Measurements from ENCODE around the gene VCX. TPM values are rescaled to one million over a fixed set of nuclear protein-coding genes. Genes with fewer than 3 reads are reported as not detected.

The VCX gene
- total RNA-seq, 1 experiment from 2014 or later, result not detected

DNA sequence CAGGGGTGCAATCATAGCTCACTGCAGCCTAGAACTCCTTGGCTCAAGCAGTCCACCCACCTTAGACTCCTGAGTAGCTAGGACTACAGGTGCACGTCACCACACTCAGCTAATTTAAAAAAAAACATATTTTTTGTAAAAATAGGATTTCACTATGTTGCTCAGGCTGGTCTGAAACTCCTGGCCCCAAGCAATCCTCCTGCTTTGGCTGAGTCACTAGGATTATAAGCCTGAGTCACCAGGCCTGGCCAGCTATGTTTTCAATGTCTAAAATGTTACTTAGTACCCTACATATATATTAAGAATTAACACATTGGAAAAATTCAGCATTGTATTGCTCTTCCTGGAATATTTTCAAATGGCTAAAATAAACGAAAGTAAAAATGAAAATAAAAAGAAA is 46.7 kb downstream of the VCX start:
- Histone ChIP-seq H4K20me1 (ENCODE audit: control insufficient read depth, insufficient read depth, insufficient read length) (no peaks in the 10 kb centered on the region), H3K79me2 (ENCODE audit: insufficient read depth, low read length) (no peaks in the 10 kb centered on the region), H3K14ac (ENCODE audit: insufficient read depth, low read length) (no peak overlapping the region), H3K9ac (ENCODE audit: extremely low read depth, insufficient read length, low read length) (no peak overlapping the region), H3K9me3 (ENCODE audit: control insufficient read depth, low read depth, low read length) (no peaks in the 10 kb centered on the region), H3K4me1 (ENCODE audit: insufficient read depth, low read length) (no peaks in the 10 kb centered on the region), H2BK20ac (ENCODE audit: low read depth, low read length, poor library complexity, severe bottlenecking) (no peak overlapping the region), H3K79me1 (ENCODE audit: insufficient read depth, low read depth, low read length, poor library complexity, severe bottlenecking) (no peaks in the 10 kb centered on the region), H2BK12ac (ENCODE audit: insufficient read length, low read depth, low read length) (no peak overlapping the region), H4K5ac (ENCODE audit: insufficient read length, low read depth, low read length) (no peak overlapping the region), H3K23me2 (ENCODE audit: insufficient read length, low read depth, low read length, poor library complexity, severe bottlenecking) (no peaks in the 10 kb centered on the region), H2AK5ac (ENCODE audit: insufficient read length, low read length) (no peak overlapping the region), H2AFZ (ENCODE audit: low read length) (no peak overlapping the region), H3K27ac (ENCODE audit: insufficient read length, low read depth, low read length) (no peak overlapping the region), H2BK120ac (ENCODE audit: low read depth, low read length, poor library complexity, severe bottlenecking) (no peak overlapping the region), H2BK5ac (ENCODE audit: insufficient read length, low read length) (no peak overlapping the region), H3K23ac (ENCODE audit: insufficient read length, low read depth, low read length) (no peak overlapping the region), H4K91ac (ENCODE audit: insufficient read length, low read depth, low read length) (no peak overlapping the region), H4K8ac (replicated peaks; ENCODE audit: insufficient read length, low read depth, low read length) (no peak overlapping the region), H3K4ac (ENCODE audit: low read depth, low read length) (no peak overlapping the region), H3K27me3 (ENCODE audit: insufficient read depth, low read length) (no peaks in the 10 kb centered on the region), H3K18ac (ENCODE audit: insufficient read length, low read depth, low read length) (no peak overlapping the region), H3T11ph (ENCODE audit: low read length) (no peak overlapping the region), H3K56ac (ENCODE audit: insufficient read length, low read depth, low read length) (no peak overlapping the region), H3K4me2 (ENCODE audit: insufficient read depth, insufficient read length, low read length) (no peak overlapping the region), H2BK15ac (ENCODE audit: low read depth, low read length) (no peak overlapping the region)
- no peak overlapping the region for H3K4me3 Mint-ChIP-seq
- WGBS (ENCODE audit: extremely low coverage, insufficient read length, low lambda C conversion rate), result no CpG with 5 or more reads among the region's 2 CpGs
- H3K4me1 Mint-ChIP-seq, result no peaks in the 10 kb centered on the region; a peak in 1 of 4 replicates
- H3K9me3 Mint-ChIP-seq, result no peaks in the 10 kb centered on the region; a peak in 2 of 5 replicates
- TF ChIP-seq, protein P1, sequence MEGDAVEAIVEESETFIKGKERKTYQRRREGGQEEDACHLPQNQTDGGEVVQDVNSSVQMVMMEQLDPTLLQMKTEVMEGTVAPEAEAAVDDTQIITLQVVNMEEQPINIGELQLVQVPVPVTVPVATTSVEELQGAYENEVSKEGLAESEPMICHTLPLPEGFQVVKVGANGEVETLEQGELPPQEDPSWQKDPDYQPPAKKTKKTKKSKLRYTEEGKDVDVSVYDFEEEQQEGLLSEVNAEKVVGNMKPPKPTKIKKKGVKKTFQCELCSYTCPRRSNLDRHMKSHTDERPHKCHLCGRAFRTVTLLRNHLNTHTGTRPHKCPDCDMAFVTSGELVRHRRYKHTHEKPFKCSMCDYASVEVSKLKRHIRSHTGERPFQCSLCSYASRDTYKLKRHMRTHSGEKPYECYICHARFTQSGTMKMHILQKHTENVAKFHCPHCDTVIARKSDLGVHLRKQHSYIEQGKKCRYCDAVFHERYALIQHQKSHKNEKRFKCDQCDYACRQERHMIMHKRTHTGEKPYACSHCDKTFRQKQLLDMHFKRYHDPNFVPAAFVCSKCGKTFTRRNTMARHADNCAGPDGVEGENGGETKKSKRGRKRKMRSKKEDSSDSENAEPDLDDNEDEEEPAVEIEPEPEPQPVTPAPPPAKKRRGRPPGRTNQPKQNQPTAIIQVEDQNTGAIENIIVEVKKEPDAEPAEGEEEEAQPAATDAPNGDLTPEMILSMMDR (conservative IDR thresholded peaks at IDR 0.05), result no peak
- no peaks in the 10 kb centered on the region for H3K36me3 Mint-ChIP-seq (ENCODE audit: insufficient read depth in 1 of 3, low read depth in 3 of 3)
- H3K27ac Mint-ChIP-seq, result no peak overlapping the region
- peaks cover 2% of the 10 kb centered on the region for H3K27me3 Mint-ChIP-seq (ENCODE audit: low read depth)
- DNase-seq, result no peak
